Nephron progenitor cell (in vitro differentiated cells): Measurements from ENCODE around the gene EXTL2.
A peak's percentile ranks its signal among the peaks of the same experiment; 100 is the strongest.
"Not testable (repeated sequence)": the region's sequence is repeated elsewhere in the genome, so short reads cannot be mapped to it uniquely, and the experiment has no call there.

Experiments used
- DNase-seq: peaks from one replicate; pipeline ENCODE4 v3.0.0; 2021
- H3K27ac Mint-ChIP-seq: 2 replicates; pipeline ENCODE4 v1.8.0; 2021; ENCODE audit warnings: mild to moderate bottlenecking, moderate library complexity, mixed read lengths
- H3K27me3 Mint-ChIP-seq: 2 replicates; pipeline ENCODE4 v1.8.0; 2021; ENCODE audit warnings: mild to moderate bottlenecking, low read depth, mixed read lengths; ENCODE audit not compliant: poor library complexity
- H3K36me3 Mint-ChIP-seq: 2 replicates; pipeline ENCODE4 v1.8.0; 2021; ENCODE audit warnings: low read depth, mixed read lengths
- H3K4me1 Mint-ChIP-seq: 2 replicates; pipeline ENCODE4 v1.8.0; 2021; ENCODE audit warnings: mixed read lengths
- H3K4me3 Mint-ChIP-seq: 2 replicates; pipeline ENCODE4 v1.8.0; 2021; ENCODE audit warnings: mild to moderate bottlenecking, moderate library complexity, mixed read lengths
- H3K9me3 Mint-ChIP-seq: 2 replicates; pipeline ENCODE4 v1.8.0; 2021; ENCODE audit warnings: mild to moderate bottlenecking, moderate library complexity, mixed read lengths
- CTCF ChIP-seq: fragments of 200-600 bp; sonication (generic); IDR thresholded peaks from 2 replicates; pipeline ENCODE4 v1.5.0; 2021; ENCODE audit warnings: antibody characterized with exemption

EXTL2 gene

DNA sequence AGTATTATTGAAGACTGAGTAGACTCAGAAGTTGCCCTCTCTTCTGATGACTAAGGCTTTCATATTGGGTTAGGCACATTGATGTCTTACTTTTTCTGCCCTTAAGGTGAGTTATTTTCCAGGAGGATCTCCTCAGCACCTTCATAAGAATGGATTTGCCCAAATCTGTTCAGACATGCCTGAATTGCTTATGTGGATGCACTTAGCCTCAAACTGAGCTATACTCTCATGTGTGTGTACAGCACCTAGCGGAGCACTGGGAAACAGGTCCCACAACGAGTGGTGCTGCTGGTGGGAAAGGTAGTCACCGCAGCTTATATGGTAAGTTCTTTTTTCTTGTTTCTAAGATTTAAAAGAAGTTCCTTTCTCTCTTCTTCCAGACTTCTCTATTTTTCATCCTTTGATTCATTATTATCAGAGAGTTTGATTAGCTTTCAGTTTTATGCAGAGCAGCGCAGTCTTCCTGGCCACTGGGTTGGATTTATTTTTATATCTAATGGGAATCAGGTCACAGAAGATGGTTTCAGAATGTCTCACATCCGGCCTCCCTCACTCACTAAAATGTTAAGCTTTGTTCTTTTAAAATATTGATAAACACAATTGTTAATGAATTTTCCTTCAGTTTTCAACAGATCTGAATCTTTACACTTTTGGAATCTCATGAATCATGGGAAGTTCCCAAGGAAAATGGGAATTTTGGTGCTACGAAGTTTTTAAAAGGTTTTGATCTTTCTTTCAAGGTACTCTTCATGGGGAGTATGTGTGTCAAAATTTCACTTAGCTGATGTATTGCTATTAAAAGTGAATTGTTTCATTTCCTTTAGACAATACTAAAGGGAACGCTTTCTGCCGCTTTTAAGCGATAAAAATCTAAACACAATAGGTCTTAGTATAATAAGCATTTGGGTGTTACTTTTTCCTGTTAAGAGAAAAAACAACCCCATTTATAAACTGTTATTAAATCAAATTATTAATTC, 58.5 kb downstream of the EXTL2 start:
- Mint-ChIP-seq H3K27me3 (peaks cover 3% of the 10 kb centered on the region), H3K36me3 (no peaks in the 10 kb centered on the region)

GRCh38 chr1:100834777-100835660, 59.6 kb downstream of the EXTL2 start:
- DNase-seq, result no peak

More for the DNA sequence above, 58.5 kb downstream of the EXTL2 start:
- H3K4me3 Mint-ChIP-seq, result no peak overlapping the region
- no peak for DNase-seq
- H3K4me1 Mint-ChIP-seq, result no peaks in the 10 kb centered on the region
- H3K27ac Mint-ChIP-seq, result no peak overlapping the region
- no peak for TF ChIP-seq CTCF
- H3K9me3 Mint-ChIP-seq, result peaks cover 15% of the 10 kb centered on the region

DNA sequence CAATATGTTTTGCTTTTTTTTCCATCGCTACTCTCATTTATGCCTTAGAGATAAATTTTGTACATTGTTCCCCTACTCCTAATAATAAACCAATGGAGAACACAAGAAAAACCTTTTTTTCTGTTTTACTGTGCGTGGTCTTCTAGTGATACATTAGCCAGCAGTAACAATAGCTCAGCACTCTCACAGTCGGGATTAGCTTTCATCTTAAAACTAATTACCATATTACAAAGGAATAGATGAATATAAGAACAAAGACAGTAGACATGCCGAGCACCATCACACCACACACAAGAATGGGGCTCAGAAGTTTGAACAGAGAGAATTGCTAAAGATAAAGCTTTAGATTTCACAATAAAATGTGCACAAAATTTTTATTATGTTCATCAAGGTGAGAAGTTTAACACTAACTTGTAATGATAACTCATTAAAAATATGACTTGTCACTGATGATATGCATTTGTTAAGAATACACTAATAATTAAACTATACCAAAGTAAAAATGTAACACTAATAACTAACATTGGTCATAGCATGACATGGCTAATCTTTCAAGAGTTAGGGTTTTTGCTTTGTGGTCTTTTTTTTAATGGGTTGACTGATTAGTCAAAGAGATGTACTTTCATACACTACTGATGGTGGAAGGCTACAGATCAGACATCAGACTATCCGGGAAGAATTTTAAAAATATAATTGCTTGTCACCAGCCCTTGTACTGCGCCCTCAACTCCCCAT, 61.8 kb downstream of the EXTL2 start:
- no peak for DNase-seq
- Mint-ChIP-seq H3K4me3 (no peak overlapping the region), H3K9me3 (peaks cover 9% of the 10 kb centered on the region), H3K27ac (no peak overlapping the region), H3K36me3 (no peaks in the 10 kb centered on the region), H3K4me1 (no peaks in the 10 kb centered on the region), H3K27me3 (peaks cover 3% of the 10 kb centered on the region)
- no peak for TF ChIP-seq CTCF

More at GRCh38 chr1:100834777-100835660, 59.6 kb downstream of the EXTL2 start:
- H3K4me3 Mint-ChIP-seq, result no peak overlapping the region
- no peak for TF ChIP-seq CTCF
- peaks cover 3% of the 10 kb centered on the region for H3K27me3 Mint-ChIP-seq
- peak overlapping the region; percentile 70 for H3K27ac Mint-ChIP-seq
- H3K36me3 Mint-ChIP-seq, result no peaks in the 10 kb centered on the region
- peaks cover 3% of the 10 kb centered on the region for H3K9me3 Mint-ChIP-seq
- no peaks in the 10 kb centered on the region for H3K4me1 Mint-ChIP-seq

DNA sequence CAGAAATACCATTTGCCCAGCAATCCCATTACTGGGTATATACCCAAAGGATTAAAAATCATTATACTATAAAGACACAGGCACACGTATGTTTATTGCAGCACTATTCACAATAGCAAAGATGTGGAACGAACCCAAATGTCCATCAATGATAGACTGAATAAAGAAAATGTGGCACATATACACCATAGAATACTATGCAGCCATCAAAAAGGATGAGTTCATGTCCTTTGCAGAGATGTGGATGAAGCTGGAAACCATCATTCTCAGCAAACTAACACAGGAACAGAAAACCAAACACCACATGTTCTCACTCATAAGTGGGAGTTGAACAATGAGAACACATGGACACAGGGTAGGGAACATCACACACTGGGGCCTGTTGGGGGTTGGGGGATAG, 69.0 kb downstream of the EXTL2 start:
- not testable (repeated sequence) for DNase-seq, H3K27ac Mint-ChIP-seq, H3K36me3 Mint-ChIP-seq, H3K4me3 Mint-ChIP-seq, H3K4me1 Mint-ChIP-seq, H3K27me3 Mint-ChIP-seq
- H3K9me3 Mint-ChIP-seq, result peaks cover 54% of the 10 kb centered on the region
